Right atrium auricular region (tissue), 2 donors: ENCODE results near the gene TRDN. TPM values are rescaled to one million over a fixed set of nuclear protein-coding genes. Genes with fewer than 3 reads are reported as not detected.
"Not testable (repeated sequence)": the region's sequence is repeated elsewhere in the genome, so short reads cannot be mapped to it uniquely, and the experiment has no call there.

ENCODE experiments used
- DNase-seq: peaks from one replicate; pipeline ENCODE4 v3.0.0-alpha.2; 2019; ENCODE audit warnings: low spot score
- H3K27ac ChIP-seq, 2 donors: fragments of 200-600 bp; sonication (generic); 1 replicate in 1 of 2; 2 replicates in 1 of 2; pipeline ENCODE4 v1.5.1; 2016 to 2019
- H3K27me3 ChIP-seq, 2 donors: fragments of 200-600 bp; sonication (generic); one replicate each; pipeline versions ENCODE4 v1.5.1 to v1.6.0; 2017 to 2019
- H3K36me3 ChIP-seq: fragments of 200-600 bp; sonication (generic); one replicate; pipeline ENCODE4 v1.5.1; 2016
- H3K4me1 ChIP-seq, 2 donors: fragments of 200-600 bp; sonication (generic); one replicate each; pipeline versions ENCODE4 v1.5.1 to v1.6.0; 2017 to 2019
- H3K4me3 ChIP-seq, 2 donors: fragments of 200-600 bp; sonication (generic); 1 replicate in 1 of 2; 2 replicates in 1 of 2; pipeline ENCODE4 v1.5.1; 2017 to 2019; ENCODE audit warnings: mild to moderate bottlenecking in 1 of 2, moderate library complexity in 1 of 2
- H3K9me3 ChIP-seq, 2 donors: fragments of 200-600 bp; sonication (generic); one replicate each; pipeline ENCODE4 v1.5.1; 2019
- total RNA-seq, 2 donors: library from RNA; depleted of rRNA; stranded (reverse); fragments of >200 nt; gene quantifications; one replicate each; pipeline ENCODE4 v1.1.0, GENCODE V29; 2016
- TF ChIP-seq, protein P1 (sequence below), 2 donors: fragments of 200-600 bp; sonication (generic); IDR thresholded peaks; one replicate each; pipeline ENCODE4 v1.5.1; 2019; ENCODE audit warnings: antibody characterized with exemption in 2 of 2

The TRDN gene
- total RNA-seq, 2 donors from 2014 or later = 90.2 to 217 TPM

DNA sequence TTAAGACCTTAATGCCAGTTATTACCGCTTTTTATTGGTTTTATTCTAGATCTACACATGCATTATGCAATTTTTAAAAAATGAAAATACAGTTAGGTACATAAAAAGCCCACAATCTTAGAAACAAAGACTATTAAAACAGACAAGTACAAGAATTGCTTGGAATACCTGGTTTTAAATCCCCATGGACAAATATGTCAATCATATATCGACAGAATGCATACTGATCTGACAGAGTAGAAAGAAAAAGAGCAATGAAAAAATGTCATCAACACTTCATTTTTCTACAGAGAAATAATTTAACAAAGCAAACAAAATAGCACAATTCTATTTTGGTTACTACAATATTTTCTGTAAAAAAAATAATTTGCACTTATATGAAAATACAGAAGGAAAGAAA lies 139.7 kb downstream of the TRDN start:
- Histone ChIP-seq H3K36me3 (no peaks in the 10 kb centered on the region), H3K9me3 (no peaks in the 10 kb centered on the region), H3K27ac (no peak overlapping the region), H3K4me1 (no peaks in the 10 kb centered on the region), H3K27me3 (no peaks in the 10 kb centered on the region), H3K4me3 (no peak overlapping the region)
- DNase-seq = no peak
- TF ChIP-seq, protein P1, sequence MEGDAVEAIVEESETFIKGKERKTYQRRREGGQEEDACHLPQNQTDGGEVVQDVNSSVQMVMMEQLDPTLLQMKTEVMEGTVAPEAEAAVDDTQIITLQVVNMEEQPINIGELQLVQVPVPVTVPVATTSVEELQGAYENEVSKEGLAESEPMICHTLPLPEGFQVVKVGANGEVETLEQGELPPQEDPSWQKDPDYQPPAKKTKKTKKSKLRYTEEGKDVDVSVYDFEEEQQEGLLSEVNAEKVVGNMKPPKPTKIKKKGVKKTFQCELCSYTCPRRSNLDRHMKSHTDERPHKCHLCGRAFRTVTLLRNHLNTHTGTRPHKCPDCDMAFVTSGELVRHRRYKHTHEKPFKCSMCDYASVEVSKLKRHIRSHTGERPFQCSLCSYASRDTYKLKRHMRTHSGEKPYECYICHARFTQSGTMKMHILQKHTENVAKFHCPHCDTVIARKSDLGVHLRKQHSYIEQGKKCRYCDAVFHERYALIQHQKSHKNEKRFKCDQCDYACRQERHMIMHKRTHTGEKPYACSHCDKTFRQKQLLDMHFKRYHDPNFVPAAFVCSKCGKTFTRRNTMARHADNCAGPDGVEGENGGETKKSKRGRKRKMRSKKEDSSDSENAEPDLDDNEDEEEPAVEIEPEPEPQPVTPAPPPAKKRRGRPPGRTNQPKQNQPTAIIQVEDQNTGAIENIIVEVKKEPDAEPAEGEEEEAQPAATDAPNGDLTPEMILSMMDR (IDR thresholded peaks at IDR 0.05) = no peak

DNA sequence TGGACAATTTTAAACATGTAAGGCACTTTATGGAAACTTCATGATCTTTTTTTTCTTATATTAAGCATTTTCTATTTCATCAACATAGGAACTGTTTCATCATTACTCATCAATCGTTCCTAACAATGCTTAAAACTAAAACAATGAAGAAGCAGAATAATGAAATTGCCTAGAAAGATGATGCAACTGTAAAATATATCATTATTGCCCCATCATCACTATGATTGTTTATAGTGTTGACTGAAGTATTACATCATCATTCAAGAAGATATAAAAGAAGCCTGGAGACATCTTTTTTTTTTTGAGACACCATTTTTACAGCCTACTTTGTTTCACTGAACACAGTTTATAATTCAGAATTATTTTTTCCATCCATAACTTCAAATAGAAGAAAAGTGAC lies 147.2 kb downstream of the TRDN start:
- H3K36me3 ChIP-seq = no peaks in the 10 kb centered on the region
- no peaks in the 10 kb centered on the region for H3K27me3 ChIP-seq
- H3K27ac ChIP-seq = no peak overlapping the region
- no peak for DNase-seq
- H3K9me3 ChIP-seq = no peaks in the 10 kb centered on the region
- H3K4me3 ChIP-seq = no peak overlapping the region
- TF ChIP-seq, protein P1 (IDR thresholded peaks at IDR 0.05) = no peak
- no peaks in the 10 kb centered on the region for H3K4me1 ChIP-seq

DNA sequence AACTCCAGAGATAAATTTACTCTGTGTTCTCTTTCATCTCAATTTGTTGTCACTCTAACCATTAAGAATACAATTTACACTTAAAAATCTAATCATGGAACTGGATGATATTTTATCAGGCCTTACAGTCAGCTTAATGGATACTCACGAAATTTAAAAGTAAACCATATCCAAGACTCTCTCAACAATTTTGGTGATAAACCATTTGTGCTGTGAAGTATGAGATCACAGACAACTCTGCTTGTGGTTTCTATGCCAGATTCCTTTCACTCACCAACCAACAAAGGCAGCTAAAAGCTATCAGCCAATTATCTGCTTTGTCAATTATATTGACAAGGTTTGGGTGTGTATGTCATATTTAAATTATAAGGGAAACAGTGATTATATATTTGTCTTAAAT lies 155.8 kb downstream of the TRDN start:
- H3K4me3 ChIP-seq = no peak overlapping the region
- no peaks in the 10 kb centered on the region for H3K9me3 ChIP-seq
- no peak for DNase-seq
- TF ChIP-seq, protein P1 (IDR thresholded peaks at IDR 0.05) = no peak
- no peaks in the 10 kb centered on the region for H3K27me3 ChIP-seq
- no peaks in the 10 kb centered on the region for H3K4me1 ChIP-seq
- no peak overlapping the region for H3K27ac ChIP-seq
- H3K36me3 ChIP-seq = no peaks in the 10 kb centered on the region

DNA sequence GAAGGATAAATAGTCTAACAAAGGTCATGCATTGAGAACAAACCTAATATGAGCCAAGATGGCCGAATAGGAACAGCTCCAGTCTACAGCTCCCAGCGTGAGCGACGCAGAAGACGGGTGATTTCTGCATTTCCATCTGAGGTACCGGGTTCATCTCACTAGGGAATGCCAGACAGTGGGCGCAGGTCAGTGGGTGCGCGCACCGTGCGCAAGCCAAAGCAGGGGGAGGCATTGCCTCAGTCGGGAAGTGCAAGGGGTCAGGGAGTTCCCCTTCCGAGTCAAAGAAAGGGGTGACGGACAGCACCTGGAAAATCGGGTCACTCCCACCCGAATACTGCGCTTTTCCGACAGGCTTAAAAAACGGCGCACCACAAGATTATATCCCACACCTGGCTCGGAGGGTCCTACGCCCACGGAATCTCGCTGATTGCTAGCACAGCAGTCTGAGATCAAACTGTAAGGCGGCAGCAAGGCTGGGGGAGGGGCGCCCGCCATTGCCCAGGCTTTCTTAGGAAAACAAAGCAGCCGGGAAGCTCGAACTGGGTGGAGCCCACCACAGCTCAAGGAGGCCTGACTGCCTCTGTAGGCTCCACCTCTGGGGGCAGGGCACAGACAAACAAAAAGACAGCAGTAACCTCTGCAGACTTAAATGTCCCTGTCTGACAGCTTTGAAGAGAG lies 164.6 kb downstream of the TRDN start:
- not testable (repeated sequence) for H3K27ac ChIP-seq, H3K36me3 ChIP-seq, H3K9me3 ChIP-seq, H3K4me3 ChIP-seq, H3K4me1 ChIP-seq, H3K27me3 ChIP-seq, DNase-seq

DNA sequence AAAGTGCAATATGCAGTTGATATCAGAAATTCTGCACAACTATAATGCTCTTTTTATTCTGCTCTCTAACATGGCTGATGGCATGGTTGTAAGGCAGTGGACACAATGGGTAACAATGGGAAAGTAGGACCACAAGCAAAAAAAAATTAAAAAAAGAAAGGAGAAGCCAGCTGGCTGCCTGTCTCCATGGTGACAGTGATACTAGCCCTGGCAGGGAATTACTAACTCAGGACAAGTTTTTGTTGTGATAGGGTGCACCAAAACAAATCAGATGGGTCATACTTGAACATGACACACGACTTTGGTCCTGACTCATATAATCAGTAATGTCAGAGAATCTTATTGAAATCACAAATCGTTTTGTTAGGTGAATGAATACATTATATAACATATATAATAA lies 169.4 kb downstream of the TRDN start:
- TF ChIP-seq, protein P1 (IDR thresholded peaks at IDR 0.05) = no peak
- Histone ChIP-seq H3K27ac (no peak overlapping the region), H3K4me3 (no peak overlapping the region), H3K4me1 (no peaks in the 10 kb centered on the region), H3K9me3 (no peaks in the 10 kb centered on the region), H3K27me3 (no peaks in the 10 kb centered on the region), H3K36me3 (no peaks in the 10 kb centered on the region)
- DNase-seq = no peak

DNA sequence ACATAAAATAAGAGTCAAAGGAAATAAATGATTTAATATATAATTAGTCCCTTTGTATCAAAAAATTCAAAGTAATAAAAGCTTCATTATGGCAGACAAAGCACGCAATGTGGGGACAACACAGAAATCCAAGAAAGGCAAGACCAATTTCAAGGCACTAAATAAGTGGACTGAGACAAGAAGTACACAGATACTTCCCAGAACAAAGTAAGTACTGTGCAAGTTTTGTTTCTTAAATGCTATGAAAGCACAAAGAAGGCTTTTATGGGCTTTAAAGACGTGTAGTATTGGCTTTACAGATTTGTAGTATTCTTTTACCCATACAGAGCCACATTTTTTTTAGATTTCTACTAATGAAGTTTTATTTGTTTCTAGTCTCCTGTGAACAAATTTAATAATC lies 174.6 kb downstream of the TRDN start:
- Histone ChIP-seq H3K27me3 (no peaks in the 10 kb centered on the region), H3K4me3 (no peak overlapping the region), H3K9me3 (no peaks in the 10 kb centered on the region), H3K36me3 (no peaks in the 10 kb centered on the region), H3K4me1 (no peaks in the 10 kb centered on the region), H3K27ac (no peak overlapping the region)
- no peak for DNase-seq
- TF ChIP-seq, protein P1 (IDR thresholded peaks at IDR 0.05) = no peak
